NCI-H748 (cell line): ENCODE data around the gene GABARAPL2.
"Not testable (repeated sequence)": the region's sequence is repeated elsewhere in the genome, so short reads cannot be mapped to it uniquely, and the experiment has no call there.

Source experiments
- DNase-seq: peaks from one replicate; lab custom pipeline; 2025; ENCODE audit not compliant: unreplicated experiment; lab: John Stamatoyannopoulos, UW

GABARAPL2 gene

DNA sequence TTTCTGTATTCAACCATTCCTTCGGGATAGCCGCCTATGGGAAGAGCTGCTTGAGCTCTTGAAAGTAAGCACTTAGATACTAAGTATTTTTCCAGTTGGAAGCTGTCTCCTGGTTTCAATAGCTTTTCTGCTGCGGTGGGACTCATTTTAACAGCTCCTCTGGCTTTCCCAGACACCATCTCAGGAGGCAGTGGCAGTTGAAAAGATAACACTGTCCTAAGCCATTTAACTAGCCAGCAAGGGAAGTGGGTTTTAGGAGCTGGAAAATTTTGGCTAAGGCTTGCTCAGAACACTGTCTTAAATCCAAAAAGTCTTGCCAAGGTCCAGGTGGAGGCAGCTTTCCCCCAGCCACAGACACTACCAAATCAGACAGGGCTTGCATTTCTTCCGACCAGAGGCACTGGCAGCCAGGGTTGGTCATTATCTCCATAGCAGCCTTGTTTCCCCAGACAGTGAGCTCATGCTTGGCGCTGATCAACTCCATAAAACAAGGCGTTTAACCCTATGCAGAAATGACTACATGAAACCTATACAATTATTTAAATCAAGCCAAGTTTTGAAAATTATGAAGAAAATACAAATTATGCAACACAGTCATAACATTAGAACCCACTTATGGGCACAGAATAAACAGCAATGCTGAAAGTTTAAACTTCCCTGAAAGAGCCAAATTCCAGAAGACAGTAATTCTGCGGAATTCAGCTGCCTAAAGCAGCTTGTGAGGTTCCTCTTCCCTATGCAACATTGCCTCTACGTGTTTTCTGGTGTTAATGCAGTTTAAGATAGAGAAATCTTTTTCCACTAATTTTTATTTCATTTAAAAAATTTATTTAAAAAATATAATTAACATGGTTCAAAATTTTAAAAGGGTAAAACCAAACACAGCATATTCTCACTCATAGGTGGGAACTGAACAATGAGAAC is 25.0 kb downstream of the GABARAPL2 start:
- DNase-seq: no peak

DNA sequence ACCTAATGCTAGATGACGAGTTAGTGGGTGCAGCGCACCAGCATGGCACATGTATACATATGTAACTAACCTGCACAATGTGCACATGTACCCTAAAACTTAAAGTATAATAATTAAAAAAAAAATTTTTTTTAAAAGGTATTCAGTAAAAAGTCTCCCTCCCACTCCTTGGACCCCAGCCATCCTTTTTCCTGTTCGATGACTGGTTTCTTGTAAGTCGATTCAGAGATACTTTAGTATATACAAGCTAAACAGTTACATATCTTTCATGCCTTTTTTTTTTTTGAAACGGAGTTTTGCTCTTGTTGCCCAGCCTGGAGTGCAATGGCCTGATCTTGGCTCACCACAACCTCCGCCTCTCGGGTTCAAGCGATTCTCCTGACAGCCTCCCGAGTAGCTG is 25.7 kb downstream of the GABARAPL2 start:
- DNase-seq: not testable (repeated sequence)

DNA sequence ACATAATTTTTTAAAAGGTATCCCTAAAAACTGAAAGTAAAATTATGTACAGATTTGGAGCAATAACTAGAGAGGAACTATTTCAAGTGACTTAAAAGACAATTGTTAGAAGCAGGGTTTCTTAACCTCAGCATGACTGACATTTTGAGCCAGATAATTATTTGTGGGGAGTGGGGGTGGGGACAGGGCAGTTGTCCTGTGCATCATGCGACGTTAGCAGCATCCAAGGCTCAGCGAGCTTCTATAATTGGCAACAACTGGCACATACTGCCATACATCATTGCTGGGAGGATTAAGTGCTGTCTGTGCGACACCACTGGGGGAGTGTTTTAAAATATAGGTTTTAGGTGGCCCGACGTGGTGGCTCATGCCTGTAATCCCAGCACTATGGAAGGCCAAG is 27.1 kb downstream of the GABARAPL2 start:
- DNase-seq: no peak

DNA sequence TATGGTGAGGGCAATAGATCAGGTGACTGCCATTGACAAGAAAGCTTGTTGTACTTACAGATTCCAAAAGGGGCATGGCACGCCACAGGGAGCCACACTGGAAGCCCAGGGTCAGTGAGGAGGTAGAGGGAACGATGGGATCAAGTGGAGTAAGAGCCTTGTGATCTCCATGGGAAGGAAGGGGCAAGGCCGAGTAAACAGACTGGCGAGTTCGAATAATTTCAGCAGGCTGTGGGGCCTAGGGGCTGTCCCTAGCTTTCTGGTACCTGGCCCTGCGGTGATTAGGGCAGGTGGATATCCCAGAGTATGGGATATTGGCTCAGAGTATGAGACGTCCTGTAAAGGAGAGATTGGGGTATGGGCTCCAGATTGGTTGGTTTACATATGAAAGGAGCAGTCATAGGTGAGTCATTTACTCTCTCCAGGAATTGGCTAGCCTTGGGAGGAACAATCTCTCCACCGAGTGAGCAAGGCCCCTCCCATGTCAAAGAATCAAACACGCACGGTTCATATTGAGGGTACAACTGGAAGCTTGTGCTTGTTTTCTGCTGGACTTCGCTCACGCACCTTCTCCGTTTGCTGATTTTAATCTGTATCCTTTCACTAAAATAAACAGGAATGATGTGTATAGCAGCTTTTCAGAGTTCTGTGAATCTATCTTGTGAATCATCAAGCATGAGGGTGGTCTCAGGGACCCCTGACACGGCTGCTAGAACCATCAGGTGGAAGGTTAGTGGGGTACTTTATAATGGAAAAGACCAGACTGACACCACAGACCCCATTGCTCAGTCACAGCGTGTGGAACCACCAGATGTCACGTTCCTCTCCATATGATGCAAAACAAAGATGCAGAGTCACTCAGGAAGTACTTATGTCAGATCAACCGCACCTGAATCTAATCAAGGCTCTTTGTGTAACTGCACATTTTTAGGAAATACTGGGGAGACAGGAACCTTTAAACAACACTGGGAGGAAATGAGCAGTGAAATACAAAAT is 27.9 kb downstream of the GABARAPL2 start:
- peak; percentile 64 for DNase-seq

DNA sequence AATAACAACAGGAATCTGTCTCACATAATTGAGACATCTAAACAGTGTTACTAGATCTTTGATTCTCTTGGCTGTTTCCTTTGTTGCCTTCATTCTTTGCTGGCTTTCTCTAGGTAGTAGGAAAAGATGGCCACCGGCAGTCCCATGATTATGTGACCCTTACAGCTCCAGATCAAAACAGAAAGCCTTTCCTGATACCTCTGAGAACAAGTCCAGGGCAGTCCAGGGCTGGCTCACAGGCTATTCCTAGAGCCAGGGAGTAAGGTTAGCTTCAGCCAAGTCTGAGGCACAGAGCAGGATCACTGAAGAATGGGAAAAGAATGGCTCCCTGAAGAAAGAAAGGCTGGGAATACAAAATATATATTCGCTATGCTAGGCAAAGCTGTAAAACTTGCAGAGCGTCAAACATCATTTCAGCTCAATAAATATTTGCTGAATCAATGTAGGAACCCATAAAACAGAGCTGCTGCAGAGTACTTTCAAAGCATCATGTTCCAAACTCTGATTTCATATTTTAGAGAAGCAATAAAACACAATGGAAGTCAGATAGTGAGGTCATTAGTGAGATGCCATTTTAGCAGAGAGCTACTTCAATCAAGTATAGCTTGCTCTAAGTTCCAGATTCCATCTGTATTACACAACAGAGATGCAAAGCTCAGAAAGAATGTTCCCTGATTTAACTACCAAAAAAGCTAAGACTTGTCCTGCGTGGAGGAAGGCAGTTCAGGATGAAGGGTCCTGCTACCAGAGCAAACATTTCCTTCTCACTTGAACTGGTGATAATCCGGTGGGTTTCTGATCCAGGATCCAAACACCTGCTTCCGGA is 33.5 kb downstream of the GABARAPL2 start:
- no peak for DNase-seq

DNA sequence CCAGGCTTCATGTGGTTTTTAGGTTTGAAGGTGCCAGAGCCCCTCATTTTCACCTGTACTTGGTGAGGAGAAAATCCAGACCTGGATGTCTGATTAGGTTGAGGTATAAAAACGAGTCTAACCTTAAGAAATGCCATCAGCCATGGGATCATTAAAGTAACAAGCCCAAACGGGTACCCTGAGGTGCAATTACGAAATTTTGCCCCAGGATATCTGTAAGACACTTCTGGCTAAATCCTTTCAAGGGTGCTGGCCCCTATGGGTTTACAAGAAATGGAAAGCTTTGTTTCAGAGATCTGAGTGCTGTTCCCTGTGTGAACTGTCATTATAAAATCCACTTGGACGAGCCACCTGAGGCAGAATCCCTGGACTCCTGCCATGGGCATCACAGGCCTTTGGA is 37.1 kb downstream of the GABARAPL2 start:
- DNase-seq: no peak

DNA sequence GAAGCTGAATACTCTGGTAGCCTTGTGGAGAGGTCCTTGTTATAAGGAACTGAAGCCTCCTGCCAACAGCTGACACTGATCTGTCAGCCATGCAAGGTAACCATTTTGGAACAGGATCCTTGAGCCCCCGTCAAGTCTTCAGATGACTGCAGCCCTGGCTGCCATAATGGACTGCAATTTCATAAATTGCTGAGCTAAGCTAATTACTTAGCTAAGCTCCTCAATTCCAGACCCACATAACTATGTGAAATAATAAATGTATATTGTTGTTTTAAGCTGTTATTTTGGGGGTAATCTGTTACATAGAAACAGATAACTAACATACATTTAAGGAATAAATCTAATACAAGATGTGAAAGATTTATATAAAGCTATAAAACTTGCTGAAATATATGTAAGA is 40.3 kb downstream of the GABARAPL2 start:
- DNase-seq: no peak

DNA sequence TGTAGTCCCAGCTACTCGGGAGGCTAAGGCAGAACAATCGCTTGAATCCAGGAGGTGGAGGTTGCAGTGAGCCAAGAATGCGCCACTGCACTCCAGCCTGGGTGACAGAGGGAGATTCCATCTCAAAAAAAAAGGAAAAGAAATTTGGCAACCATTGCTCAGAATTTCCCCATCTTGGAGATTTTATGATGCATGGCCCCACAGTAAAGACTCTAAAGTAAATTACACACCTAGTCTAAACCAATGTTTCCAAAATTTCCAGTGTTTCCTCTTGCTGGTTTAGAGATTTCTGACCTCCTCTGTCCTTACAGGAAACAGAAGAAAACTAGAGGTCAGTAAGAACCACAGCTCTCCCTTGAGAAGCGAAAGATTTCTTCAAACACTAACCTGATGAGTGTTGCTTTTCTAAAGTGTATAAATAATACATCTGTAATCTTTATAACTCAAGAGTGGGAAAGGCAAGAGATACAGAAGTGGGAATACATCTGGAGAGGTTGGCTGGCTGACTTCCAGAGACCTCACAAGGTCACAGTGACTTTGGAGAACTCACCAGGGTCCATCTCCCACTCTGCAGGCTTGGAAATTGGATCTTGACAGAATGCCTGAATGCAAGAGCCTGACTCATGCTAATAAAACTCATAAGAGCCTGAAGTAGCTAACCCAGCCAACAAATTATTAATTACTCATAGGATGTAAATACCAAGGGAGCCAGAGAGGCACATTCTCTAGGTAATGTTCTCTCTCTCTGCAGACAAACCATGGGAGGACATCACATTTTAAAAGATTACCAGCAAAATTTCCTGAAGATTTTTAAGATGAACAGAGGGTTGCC is 48.1 kb downstream of the GABARAPL2 start:
- DNase-seq: no peak

DNA sequence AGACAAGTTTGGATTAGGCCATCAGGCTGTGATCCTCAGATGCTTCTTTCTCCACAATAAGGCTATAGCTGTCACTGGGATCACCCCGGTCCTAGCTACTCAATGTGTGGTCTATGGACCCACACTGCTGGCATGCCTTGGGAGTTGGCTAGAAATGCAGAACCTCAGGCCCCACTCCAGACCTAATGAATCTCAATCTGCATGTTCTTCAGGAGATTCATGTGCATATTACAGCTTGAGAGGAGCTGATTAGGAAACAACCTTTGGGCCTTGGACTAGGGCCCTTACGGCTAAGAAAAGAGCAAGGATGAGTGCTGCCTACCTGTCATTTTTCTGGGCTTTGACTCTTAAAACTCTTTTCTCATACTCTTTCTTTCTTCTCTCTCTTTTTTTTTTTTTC is 49.4 kb downstream of the GABARAPL2 start:
- no peak for DNase-seq

DNA sequence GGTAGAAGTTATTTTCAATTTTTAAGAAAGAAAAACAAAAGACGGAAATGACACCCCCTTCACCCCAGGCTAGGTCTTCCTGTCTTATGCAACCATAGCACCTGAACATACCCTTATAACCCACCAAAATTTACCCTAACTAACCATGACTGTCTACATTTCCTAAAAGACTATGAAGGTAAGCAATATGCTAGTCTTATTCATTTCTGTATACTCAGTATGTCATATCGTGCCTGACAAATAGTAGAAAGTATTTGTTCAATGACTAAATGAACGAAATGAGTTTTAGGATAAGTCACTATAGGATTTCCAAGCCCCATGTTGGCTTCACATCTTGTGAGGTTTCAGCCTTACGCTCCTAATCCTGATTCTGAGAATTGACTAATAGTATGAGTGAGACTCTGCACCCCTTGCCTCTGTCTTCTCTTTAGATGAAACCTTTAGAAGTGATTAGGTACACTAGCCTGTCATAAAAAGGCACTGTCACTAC is 50.4 kb downstream of the GABARAPL2 start:
- DNase-seq: no peak

DNA sequence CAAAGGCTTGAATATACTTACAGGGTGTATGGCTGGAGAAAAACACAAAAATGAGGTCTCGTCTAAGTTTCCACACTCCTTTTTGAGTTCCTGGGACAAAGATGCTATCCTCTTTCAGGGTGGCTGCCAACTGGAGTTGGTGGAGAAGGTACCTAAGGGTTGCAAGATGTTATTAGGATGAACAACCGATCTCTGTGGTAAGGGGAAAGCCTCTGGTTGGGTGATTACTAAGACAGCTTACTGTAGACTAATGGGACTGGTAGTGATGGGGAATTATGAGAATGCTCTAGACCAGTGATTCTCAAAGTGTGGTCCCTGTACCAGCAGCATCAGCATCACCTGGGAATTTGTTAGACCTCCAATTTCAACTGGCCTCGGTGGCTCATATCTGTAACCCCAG is 50.9 kb downstream of the GABARAPL2 start:
- DNase-seq: no peak

DNA sequence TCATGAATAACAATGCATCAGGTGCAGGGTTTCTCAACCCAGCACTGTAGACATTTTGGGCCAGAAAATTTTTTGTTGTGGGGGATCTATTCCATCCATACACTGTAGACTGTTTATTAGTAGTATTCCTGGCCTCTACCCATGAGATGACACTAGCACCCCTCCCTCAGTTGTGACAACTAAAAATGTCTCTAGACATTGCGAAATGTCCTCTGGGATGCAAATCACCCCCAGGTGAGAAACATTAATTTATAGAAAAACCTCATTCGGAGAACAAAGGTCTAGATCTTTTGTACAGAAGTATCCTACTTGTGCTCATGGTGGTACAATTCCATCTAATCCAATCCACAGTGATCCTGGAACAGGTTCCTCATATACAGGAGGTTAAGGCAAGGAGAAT is 52.6 kb downstream of the GABARAPL2 start:
- no peak for DNase-seq

DNA sequence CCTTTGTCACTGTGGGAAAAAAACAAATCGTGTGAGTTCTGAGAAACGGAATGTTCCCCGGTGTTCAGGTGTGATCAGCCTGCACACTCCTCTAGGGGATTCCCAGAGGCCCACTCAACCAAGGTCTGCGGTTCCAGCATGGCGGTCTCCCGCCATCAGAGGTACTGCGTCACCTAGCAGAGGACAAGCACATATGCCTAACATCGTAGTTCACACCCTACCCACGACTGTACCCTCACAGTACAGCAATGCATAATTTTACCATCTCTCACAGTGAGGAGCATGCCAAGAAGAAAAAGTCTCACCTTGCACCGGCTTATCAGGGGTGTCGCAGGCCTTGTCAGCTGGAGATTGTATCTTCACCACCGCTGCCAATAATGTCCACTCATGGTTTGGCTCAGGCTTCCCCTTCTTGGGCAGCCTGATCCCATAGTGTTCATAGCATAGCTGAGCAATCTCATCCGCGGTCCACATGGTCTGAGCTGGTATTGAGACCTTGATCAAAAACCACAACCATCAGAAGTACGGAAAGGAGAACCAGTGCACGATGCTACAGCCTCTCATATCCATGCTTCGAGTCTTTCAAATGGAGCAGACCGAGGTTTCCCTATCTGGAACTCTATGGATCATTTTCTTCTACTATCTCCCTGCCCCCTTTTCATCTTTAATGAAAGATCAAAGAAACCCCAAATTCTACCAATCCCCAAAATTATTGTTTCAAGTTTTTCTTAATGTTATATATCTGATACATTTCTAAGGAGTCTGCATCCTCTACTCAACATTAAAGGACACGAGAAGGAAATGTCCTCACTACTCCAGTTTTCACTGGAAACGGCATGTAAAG is 54.4 kb downstream of the GABARAPL2 start:
- DNase-seq: no peak

DNA sequence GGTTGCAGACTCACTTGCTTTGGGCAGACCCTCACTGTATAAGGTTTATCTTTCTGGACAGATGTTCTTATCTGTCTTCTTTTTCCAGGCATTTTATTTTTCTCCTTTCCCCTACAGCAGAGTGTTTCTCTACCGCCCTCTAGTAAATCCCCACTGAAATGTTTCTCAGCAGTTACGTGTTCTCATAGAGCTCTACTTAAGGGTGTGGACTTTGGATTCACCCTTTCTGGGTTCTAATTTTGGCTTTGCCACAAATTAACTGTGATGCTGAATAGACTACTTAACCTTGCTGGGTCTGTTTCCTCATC is 54.9 kb downstream of the GABARAPL2 start:
- peak; percentile 26 for DNase-seq

DNA sequence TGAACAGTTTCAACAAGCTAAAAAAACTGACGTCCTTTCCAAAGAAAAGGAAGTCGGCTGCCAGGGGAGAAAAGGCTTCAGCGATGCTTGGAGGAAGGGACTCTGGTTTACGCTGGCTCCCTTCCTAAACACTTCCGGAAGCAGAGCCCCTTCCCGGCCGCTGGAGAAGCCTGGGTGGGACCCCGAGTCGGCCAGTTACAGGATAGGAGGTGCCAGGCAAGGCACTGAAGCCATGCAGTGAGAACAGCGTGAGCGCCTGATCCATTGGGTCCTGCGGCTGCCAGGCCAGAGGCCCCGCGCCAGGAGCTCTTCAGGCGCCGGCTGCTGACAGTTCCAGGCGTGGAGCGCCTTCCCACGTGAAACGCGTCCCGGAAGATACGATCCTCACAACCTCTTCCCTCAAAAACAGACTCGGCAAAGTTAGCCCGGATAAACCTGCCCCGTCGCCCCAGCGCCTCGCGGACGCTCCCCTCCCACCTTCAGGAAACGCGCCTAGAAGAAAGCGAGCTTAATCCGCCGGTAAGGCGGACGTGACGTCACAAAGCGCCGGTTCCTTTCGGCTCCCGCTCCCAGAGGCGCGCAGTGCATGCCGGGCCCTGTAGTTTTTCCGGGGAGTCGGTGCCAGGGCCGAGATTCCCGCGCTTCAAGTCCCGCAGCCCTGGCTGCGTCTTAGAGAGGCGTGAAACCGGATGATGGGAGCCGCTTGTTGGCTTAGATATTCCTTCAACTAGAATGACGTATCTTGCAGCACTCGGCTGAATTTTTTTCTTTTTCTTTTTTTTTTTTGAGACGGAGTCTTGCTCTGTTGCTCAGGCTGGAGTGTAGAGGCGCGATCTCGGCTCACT is 56.8 kb downstream of the GABARAPL2 start, which contains the start of gene ADAT1:
Gene ADAT1, minus strand, starts transcription at position 521 of the 845 bp plus-strand sequence. CDS start 2,482 bp downstream, outside the sequence.
- peak; percentile 97 for DNase-seq

DNA sequence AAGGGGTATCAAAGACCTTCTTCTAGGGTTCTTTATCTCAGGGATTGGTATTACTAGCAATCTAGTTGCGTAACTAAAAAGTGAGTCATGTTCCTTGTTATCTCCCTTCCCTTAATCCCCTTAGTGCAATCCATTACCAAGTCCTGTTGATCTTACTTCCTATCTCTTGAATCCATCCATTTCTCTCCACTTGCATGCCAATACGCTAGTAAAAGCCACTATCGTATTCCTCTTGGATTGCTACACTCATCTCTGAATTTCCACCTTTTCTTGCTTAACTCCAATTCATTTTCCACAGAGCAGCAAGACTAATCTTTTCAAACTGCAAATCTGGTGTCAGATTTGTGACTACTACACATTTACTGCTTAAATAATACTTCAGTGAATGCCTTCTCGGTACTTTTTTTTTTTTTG is 58.7 kb downstream of the GABARAPL2 start:
- no peak for DNase-seq

DNA sequence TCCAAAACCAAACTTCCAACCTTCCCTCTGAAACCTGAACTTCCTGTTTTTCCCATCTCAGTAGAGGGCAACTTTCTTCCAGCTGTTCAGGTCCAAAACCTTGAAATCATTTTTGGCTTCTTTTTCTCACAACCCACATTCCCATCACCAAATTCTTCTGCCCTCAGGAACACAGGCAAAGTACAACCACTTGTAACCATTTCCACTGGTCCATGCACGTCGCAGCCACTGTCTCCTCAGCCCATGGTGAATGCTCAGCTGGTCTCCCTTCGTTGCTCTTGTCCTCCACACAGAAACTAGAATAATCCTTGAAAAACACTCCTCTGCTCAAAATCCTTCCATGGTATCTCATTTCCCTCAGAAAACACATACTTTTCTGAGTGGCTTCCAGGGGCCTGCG is 60.6 kb downstream of the GABARAPL2 start:
- no peak for DNase-seq
